Ramos (cell line): ENCODE results near the gene FRMD4A.
"Not testable (repeated sequence)": the region's sequence is repeated elsewhere in the genome, so short reads cannot be mapped to it uniquely, and the experiment has no call there.

Source experiments
- in situ Hi-C: fragments of 300-500 bp; cut with MboI; formaldehyde crosslinking; loops from one replicate; pipeline ENCODE4 v1.14.3; 2022; ENCODE audit warnings: low sequenced_read_pairs; ENCODE audit not compliant: unreplicated experiment

FRMD4A gene

GRCh38 chr10:13789448-13789829 is 541.3 kb downstream of the FRMD4A start:
- in situ Hi-C loops = no loop called here

GRCh38 chr10:13788711-13789447 is 541.8 kb downstream of the FRMD4A start:
- in situ Hi-C loops = no loop called here

- in situ Hi-C loops = no loop called here
Observed at GRCh38 chr10:13788320-13788600, 542.5 kb downstream of the FRMD4A start.

GRCh38 chr10:13787015-13787421 is 543.7 kb downstream of the FRMD4A start:
- in situ Hi-C loops = no loop called here

GRCh38 chr10:13784067-13784466 is 546.7 kb downstream of the FRMD4A start:
- in situ Hi-C loops = no loop called here

- in situ Hi-C loops = loop anchor here (10.0 kb wide), 1 partner anchor 125 kb away; no protein-coding TSS in a partner anchor
Observed at GRCh38 chr10:13779748-13780147, 551.0 kb downstream of the FRMD4A start.

- in situ Hi-C loops = loop anchor here (10.0 kb wide), 1 partner anchor 124 kb away; no protein-coding TSS in a partner anchor
Observed at GRCh38 chr10:13778693-13778960, 552.1 kb downstream of the FRMD4A start.

- in situ Hi-C loops = loop anchor here (10.0 kb wide), 1 partner anchor 122 kb away; no protein-coding TSS in a partner anchor
Observed at GRCh38 chr10:13776861-13777311, 553.8 kb downstream of the FRMD4A start.

- in situ Hi-C loops = loop anchor here (10.0 kb wide), 1 partner anchor 121 kb away; no protein-coding TSS in a partner anchor
Observed at GRCh38 chr10:13775786-13776775, 554.6 kb downstream of the FRMD4A start.

GRCh38 chr10:13774303-13774893 is 556.3 kb downstream of the FRMD4A start:
- in situ Hi-C loops = loop anchor here (10.0 kb wide), 1 partner anchor 120 kb away; no protein-coding TSS in a partner anchor

GRCh38 chr10:13773496-13774170 is 557.1 kb downstream of the FRMD4A start:
- in situ Hi-C loops = loop anchor here (10.0 kb wide), 1 partner anchor 119 kb away; no protein-coding TSS in a partner anchor

- in situ Hi-C loops = loop anchor here (10.0 kb wide), 1 partner anchor 118 kb away; no protein-coding TSS in a partner anchor
Observed at GRCh38 chr10:13773043-13773442, 557.7 kb downstream of the FRMD4A start.

GRCh38 chr10:13771992-13772391 is 558.7 kb downstream of the FRMD4A start:
- in situ Hi-C loops = loop anchor here (10.0 kb wide), 1 partner anchor 117 kb away; no protein-coding TSS in a partner anchor

- in situ Hi-C loops = loop anchor here (10.0 kb wide), 1 partner anchor 116 kb away; no protein-coding TSS in a partner anchor
Observed at GRCh38 chr10:13770760-13771493, 559.8 kb downstream of the FRMD4A start.

- in situ Hi-C loops = loop anchor here (10.0 kb wide), 1 partner anchor 115 kb away; no protein-coding TSS in a partner anchor
Observed at GRCh38 chr10:13769946-13770345, 560.8 kb downstream of the FRMD4A start.

GRCh38 chr10:13767676-13768178 is 563.0 kb downstream of the FRMD4A start:
- in situ Hi-C loops = no loop called here

GRCh38 chr10:13767148-13767547 is 563.6 kb downstream of the FRMD4A start:
- in situ Hi-C loops = not testable (repeated sequence)

GRCh38 chr10:13765641-13766341 is 564.9 kb downstream of the FRMD4A start:
- in situ Hi-C loops = no loop called here
